Adrenal gland (tissue), 5 donors: Measurements from ENCODE around the gene UGDH.
"Not testable (repeated sequence)": the region's sequence is repeated elsewhere in the genome, so short reads cannot be mapped to it uniquely, and the experiment has no call there.

ENCODE experiments used
- CTCF ChIP-seq, 6 experiments: fragments of 450-650 bp in 4 of 6; fragments of 200-600 bp in 2 of 6; sonication (generic) in 1 of 6; IDR thresholded peaks; 1 replicate in 5 of 6; 2 replicates in 1 of 6; pipeline versions ENCODE4 v1.5.1 to v1.8.0; 2016 to 2021; ENCODE audit warnings: antibody characterized with exemption in 6 of 6, mild to moderate bottlenecking in 2 of 6, moderate library complexity in 1 of 6
- POLR2A ChIP-seq, 2 donors: fragments of 450-650 bp; IDR thresholded peaks; one replicate each; pipeline ENCODE4 v1.6.1; 2017; ENCODE audit warnings: antibody characterized with exemption in 2 of 2, mild to moderate bottlenecking in 2 of 2, moderate library complexity in 1 of 2
- donor health status: DM: no; HTN: no; CAD: no.

DNA sequence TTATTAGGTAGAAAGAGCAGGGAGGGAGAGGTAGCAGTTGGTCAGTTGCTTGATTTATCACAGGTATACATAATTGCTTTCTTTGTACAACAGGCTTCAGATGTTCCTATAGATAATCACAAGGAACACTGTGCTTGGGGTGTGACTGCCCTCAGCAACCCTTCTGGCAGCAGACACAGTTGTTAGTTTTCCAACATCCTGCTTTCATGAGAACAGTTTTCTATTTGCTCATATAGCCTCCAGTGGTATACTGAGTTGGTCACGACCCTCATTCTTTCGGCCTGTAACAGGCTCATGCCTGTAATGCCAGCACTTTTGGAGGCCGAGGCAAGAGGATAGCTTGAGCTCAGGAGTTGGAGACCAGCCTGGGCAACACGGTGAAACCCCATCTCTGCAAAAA lies 16.8 kb upstream of the UGDH start:
- TF ChIP-seq CTCF, POLR2A (IDR thresholded peaks at IDR 0.05): not testable (repeated sequence)
